GM21825 (cell line): Measurements from ENCODE around the gene CRYBB1.

ENCODE experiments used
- ATAC-seq: cut with Tn5 transposase; IDR thresholded peaks from one replicate; pipeline ENCODE4 v1.9.1; 2021; ENCODE audit warnings: mild to moderate bottlenecking, moderate library complexity; ENCODE audit not compliant: unreplicated experiment

The CRYBB1 gene

DNA sequence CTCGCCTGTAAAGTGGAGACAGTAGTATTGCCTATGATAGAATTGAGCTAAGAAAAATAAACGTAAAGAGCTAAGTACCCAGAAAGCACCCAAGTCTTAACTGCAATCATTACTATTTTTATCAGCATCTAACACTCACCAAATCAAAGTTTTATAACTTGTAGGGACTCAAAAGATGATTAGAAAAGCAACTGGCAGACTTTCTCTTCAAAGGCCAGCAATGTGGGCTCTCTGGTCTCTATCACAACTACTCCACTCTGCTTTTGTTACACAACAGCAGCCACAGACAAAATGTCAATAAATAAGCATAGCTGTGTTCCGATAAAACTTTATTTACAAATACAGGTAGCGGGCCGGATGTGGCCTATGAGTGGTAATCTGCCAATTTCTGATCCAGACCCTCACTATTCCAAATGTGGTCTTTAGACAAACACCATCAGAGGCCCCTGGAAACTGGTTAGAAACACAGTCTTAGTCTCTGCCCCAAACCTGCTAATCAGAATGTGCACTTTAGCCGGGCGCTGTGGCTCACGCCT lies 36.1 kb downstream of the CRYBB1 start:
- no peak for ATAC-seq

DNA sequence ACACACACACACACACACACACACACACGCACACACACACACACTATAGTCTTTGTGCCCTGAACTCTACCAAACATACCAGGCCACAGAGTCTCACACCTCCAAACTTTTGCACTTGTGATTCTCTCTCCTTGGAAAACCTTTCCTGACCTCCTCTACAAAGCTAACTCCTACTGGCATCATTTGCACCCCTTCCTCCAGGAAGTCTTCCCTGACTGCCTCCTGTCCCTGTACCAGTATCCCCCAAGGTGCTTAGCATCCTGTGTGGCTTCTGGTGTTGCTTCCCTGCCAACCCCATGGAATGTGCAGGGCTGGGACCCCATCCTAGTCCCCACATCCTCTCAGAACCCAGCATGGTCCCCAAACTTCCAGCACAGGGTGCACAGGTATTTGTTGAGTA lies 36.8 kb downstream of the CRYBB1 start:
- ATAC-seq = no peak

DNA sequence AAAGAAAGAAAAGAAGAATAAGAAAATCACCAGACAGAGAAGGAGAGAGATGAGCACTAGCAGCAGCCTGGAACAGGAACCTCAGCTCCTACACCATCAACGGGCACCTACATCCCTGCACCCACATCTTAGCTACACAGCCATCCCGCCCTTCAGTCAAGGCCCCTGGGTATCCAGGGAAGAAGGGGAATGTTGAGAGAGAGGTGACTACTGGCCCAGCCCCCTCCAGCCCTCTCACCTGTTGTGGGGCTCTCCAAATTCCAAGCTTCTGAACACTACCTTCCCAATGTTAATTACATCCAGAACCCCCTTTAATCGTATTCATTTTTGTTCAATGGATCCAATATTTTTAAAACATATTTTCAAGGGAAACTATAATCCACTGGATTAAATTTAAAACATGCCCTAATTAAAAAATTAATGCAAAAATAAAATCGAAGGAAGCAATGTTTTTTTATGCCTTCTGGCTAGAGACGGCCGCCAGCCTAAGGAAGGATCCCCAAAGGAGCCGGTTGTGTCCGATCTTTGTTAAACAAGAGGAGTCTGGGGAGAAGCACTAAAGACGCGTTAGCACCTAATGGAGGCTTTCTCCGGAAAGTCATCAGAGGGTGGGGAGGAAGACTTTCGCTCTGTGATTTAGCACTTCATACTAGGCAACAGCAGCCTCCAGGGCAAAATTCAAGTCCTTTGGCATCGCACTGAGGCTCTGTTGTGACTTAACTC lies 37.4 kb downstream of the CRYBB1 start:
- ATAC-seq = no peak

DNA sequence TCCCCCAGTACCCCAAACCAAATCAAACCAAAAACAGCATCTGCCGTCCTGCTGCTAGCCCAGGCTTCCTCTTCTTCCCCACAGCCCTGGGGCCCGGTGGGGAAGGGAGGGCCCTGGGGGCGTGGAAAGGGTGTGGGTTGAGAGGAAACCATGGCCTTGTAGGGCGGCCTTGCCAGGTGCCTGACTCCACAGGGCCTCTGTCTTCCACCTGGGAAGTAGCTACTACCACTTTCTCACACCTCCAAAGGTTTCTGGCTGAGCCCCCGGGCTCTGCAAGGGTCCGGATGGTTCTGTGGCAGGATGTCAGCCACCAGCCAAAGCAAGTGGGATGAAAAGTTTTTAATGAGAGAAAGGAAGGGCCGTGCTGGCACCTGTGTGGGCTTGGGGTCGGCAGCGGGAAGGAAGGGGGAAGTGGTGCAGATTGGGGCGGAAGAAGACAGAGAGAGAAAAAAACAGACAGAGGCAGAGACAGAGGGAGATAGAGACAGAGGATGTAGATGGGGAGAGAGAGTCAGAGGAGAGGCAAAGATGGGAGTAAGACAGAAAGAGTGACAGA lies 38.4 kb downstream of the CRYBB1 start:
- ATAC-seq = no peak

DNA sequence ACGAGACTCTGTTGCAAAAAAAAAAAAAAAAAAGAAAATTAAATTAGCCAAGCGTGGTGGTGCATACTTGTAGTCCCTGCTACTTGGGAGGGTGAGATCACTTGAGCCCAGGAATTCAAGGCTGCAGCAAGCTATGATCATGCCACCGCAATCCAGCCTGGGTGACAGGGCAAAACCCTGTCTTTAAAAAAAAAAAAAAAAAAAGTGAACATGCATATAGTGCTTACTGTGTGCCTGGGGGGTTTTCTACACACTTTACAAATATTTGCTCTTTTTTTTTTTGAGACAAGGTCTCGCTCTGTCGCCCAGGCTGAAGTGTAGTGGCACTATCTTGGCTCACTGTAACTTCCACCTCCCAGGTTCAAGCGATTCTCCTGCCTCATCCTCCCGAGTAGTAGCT lies 40.7 kb downstream of the CRYBB1 start:
- no peak for ATAC-seq

DNA sequence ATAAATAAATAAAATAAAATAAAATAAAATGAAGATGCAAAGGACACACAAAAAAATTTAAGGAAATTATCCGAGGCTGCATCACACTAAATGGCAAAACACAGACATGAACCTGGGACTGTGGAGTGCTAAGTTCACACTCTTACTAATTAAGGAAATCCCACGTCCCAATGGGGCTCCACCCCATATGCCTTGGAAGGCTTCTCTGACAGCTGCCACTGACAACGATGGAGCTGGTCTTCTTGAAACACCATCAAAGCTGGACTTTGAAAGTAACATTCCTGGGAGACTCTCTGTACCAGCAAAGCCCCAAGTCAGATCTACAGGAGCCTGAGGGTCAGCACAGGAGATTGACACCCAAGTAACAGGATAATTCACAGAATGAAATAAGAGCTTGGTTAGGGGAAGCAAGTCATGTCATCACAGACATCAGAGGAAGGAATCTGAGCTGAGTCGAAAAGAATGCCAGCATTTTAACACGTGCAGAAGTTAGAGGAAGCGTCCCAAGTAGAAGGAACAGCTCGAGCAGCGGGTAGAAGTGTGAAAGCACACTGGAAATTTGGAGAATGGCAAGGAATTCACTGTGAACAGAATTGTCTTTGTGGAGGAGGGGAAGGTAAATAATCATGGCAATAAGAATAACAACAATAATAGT lies 41.7 kb downstream of the CRYBB1 start:
- ATAC-seq = no peak

DNA sequence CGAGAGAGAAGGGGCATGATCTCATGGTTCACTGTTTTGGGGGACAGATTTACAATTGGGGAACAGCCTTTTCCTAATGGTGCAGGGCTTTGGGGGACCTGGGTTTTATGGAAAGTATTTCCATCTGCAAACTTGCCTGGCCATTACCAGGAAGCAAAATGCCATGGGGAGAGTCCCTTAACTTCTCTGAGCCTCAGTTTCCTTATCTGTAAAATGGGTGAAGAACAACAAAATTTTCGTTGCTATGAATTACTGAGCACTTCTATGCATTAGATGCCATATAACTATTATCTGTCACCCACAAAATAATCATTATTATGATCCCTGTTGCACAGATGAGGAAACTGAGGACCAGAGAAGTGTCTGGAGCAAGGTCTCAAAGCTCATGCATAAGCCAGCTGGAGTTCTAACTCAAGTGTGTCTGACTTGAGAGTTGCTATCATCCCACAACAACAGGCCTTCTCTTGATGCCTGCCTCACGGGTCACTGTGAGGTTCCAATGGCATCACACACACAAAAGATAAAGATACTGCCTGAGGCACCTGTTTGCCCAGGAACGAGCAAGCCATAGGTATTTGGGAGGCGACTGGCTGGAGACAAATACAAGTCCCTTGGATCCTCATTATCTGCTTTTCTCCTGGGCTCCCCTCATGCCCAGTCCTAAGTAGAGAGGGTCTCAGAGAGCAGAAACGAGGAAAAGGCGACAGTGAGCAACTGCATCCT lies 43.7 kb downstream of the CRYBB1 start:
- ATAC-seq = no peak

DNA sequence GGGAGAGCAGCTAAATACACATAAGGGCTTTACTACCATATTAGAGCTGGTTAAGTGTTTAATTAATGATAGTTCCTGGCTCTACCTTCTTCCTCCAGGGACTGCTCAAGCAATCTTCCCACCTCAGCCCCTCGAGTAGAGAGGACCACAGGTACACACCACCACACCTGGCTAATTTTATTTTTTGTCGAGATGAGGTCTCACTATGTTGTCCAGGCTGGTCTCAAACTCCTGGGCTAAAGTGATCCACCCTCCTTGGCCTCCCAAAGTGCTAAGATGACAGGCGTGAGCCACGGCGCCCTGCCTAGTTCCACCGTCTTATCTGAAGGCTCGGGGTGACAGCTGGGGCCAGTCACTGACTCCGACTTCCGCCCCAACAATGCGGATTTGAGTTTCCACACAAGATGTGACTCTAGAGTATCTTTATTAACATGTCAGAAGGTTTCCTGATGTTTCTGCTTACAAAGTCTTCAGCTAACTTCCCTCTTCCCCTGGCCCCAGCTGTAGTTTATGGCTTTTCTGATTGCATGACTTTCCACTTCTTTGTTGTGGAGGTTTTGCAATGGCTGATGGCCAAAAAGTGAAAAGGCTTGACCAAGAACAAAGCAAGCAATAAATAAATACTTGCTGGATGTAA lies 44.7 kb downstream of the CRYBB1 start:
- no peak for ATAC-seq

DNA sequence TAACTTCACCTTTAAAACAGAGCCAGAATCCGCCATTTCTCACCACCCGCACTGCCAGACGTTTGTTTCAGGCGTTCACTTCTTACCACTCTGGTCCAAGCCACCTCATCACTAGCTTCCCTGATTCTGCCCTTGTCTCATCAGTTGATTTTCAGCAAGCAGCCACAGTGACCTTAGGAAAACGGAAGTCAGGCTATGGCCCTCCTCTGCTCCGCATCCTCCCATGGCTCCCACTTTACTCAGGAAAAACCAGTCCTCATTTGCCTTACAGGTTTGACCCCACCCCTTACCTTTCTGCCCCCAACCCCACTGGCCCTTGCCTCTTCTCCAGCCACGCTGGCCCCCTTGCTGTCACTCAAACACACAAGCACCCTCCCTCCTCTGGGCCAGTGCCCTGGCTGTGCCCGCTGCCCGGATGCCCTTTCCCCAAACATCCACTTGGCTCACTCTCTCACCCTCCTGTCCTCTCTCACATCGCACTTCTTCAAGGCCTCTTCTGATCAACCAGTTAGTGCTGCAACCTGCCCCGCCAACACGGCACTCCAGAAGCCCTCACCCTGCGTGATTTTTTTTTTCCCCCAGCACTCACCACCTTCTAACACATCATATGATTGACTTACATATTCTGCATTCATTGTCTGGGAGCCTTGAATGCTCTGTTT lies 46.8 kb downstream of the CRYBB1 start:
- ATAC-seq = no peak

DNA sequence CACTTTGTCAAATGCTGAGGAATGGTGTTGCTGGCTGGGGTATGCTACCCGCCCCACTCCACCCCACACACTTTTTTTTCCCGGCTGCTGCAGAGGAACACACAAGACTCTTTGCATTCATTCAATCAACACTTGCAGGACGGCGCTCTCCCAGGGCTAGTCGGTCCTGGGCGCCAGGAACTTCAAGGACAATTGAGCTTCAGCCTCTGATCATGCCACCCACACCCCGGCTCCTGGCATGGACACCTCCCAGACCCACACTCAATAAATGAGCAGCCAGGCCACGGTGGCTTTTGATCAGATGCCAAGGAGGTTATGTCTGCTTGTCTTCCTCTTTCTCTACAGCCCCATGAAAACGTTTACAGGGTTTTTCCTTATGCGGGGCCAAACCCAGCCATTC lies 47.7 kb downstream of the CRYBB1 start:
- no peak for ATAC-seq

DNA sequence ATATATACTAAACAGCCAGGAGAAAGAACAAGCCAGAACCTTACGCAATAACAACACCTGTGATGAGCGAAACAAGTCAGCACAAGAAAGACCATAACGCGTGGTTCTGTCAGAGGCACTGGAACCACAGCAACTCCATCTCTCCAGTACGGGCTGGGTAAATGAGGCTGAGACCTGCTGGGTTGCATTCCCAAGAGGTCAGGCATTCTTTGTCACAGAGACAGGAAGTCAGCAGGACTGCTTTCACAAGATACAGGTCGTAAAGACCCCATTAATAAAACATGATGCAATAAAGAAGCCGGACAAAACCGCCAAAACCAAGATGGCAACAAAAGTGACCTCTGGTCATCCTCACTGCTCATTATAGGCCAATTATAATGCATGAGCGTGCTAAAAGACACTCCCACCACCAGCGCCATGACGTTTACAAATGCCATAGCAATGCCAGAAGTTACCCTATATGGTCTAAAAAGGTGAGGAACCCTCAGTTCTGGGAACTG lies 49.6 kb downstream of the CRYBB1 start:
- no peak for ATAC-seq

DNA sequence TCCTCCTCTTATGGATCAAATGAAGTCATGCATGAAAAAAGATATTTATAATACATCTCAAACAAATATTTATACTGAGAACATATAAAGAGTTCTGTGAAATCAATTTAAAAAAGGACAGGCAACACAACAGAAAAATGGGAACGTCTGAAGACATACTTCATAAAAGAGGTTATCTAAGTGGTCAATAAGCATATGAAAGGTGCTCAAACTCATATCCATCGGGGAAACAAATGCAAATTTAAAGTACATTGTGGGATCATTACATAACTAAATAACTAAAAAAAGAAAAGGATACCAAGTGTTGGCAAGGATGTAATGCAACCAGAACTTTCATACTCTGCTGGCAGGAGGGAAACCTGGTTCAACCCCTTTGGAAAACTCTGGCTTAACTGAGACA lies 50.2 kb downstream of the CRYBB1 start:
- ATAC-seq = no peak

DNA sequence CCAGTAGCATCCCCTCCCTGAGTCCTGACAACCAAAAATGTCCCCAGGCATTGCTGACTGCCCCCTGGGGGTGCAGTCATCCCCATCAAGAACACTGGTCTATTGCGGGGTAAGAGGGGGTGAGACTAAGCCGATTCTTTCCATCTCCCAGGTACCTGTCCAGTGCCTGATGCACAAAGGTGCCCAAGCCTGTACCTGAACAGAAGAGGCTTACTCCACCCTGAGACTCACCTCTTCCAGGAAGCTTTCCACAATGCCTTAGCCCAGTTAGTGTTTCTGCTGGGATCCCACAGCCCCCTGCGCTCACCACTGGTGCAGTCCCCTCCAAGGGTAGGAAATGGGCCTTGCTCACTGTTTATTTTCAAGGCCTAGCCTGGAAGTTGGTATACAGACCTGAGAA lies 50.8 kb downstream of the CRYBB1 start:
- no peak for ATAC-seq

DNA sequence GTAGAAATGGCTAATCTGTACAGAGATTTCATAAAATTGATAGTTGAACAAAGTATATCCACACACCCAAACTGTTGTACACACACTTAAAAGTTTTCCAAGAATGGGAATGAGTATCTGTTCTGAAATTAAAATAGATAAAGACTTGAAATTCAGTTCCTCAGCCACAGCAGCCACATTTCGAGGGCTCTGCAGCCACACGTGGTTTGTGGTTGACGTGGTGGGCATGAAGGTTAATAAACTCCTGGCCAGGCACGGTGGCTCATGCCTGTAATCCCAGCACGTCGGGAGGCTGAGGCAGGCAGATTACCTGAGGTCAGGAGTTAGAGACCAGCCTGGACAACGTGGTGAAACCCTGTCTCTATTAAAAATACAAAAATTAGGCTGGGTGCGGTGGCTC lies 51.9 kb downstream of the CRYBB1 start:
- ATAC-seq = no peak

DNA sequence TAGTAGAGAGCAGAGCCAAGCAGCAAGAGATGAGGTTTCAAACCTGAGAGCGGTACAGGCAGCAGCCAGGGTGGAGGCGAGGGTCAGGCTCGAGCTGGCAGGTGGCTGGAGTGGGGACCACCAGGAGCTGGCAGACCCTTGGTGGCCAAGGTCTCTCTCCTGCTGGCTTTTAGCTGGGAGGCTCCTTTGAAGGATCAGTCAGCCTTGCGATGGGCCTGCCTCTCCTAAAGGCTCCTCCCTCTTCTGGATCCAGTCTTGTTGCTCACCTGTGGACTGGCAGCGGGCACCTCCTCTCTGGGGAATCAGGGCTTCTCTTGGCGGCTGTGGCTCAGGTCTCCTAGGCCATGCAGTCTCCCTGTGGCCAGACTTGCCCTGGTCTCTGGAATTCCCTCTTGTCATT lies 52.6 kb downstream of the CRYBB1 start:
- ATAC-seq = no peak

DNA sequence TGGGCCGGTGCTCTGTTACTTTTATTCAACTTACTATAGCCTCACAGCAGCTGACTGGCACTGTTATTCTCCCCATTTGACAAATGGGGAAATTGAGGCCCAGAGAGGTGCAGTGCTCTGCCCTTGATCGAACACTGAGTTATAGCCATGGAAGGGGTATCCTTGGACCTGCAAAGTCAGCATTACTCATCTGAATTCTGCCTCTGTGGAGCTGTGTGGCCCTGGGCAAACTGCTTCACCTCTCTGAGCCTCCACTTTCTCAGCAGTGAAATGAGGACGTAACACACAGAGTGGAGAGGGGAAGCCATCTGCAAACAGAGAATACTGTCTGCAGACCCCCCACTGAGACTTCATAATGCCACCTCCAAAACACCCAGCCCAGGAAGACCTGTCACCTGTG lies 53.2 kb downstream of the CRYBB1 start:
- no peak for ATAC-seq

DNA sequence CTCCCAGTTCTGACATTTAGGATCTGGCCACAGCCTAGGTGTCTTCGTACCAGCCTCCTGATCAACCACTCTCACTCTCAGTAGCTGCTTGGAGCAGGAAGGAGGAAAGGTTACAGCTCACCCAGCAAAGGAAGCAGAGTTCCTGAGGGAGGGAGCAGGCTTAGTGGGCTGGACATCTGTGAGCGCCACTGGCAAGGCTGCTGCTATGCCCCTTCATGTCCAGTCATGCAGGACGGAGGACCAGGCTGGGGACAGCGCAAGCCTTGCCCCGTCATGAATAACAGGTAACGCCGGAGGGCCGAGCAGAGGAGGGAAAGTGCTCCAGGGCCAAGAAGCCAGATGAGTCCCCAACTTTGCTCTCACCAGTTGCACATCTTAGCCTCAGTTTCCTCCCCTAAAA lies 53.6 kb downstream of the CRYBB1 start:
- no peak for ATAC-seq

DNA sequence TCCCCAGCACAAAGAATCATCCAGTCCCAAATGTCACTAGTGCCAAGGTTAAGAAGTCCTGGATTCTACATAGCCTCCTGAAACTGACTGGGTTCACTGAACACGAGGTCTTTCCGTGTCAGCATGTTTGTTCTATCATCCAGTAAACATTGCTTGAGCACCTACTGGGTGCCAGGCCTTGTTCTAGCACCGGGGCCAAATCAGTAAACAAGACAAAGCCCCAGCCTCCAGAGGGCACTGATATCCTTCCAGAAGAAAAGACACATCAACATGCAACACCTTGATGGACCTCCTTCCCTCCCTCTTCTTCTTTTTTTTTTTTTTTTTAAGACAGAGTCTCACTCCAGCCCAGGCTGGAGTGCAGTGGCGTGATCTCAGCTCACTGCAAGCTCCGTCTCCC lies 54.8 kb downstream of the CRYBB1 start:
- ATAC-seq = no peak

DNA sequence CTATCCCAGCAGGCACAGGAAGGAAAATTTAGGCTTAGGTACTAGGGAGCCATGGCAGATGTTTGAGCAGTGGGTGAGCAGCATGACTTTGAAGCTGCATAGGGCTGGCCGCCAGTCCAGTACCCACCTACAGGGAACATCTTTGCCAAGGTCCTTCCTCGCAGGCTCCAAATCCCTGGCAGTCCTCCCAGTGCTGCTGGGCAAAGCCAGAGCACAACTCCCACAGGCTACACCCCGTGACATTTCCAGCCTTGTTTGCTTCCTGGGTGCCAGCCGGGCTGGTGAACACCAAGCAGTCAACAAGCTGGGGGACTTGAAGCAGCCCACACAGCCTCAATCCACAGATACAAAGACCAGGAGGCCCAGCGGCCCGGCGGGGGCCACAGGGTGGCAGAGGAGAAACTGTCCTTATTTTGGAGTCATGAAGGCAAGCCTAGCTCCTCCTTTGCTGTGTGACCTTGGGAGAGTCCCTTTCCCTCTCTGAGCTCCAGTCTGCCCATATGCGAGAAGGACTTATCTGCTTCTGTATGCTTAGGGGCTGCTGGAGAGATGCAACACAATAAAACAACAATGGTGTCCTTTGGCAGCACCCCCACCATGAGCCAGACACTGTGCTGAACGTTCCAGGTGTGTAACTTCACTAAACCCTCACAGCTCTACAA lies 55.9 kb downstream of the CRYBB1 start:
- no peak for ATAC-seq
